Effector memory CD4-positive, alpha-beta T cell (primary cell): ENCODE measurements around the gene GRID2IP.
A peak's percentile ranks its signal among the peaks of the same experiment; 100 is the strongest.

Source experiments
- DNase-seq, 3 donors: peaks; one replicate each; pipeline ENCODE4 v3.0.0-alpha.2; 2020
- H3K27ac ChIP-seq: 2 replicates; pipeline ENCODE4 v1.7.0; 2013; ENCODE audit warnings: mild to moderate bottlenecking, low read length, moderate library complexity; ENCODE audit not compliant: insufficient read depth, poor library complexity, severe bottlenecking
- H3K27me3 ChIP-seq: replicated peaks from 2 replicates; pipeline ENCODE4 v1.7.0; 2013; ENCODE audit warnings: mild to moderate bottlenecking, low read length; ENCODE audit not compliant: insufficient read depth, control insufficient read depth, poor library complexity, severe bottlenecking
- H3K36me3 ChIP-seq: 2 replicates; pipeline ENCODE4 v1.7.0; 2013; ENCODE audit warnings: mild to moderate bottlenecking, low read length, moderate library complexity; ENCODE audit not compliant: control insufficient read depth, insufficient read depth
- H3K4me1 ChIP-seq: 2 replicates; pipeline ENCODE4 v1.7.0; 2013; ENCODE audit warnings: low read length, mild to moderate bottlenecking; ENCODE audit not compliant: control insufficient read depth, insufficient read depth, poor library complexity, severe bottlenecking
- H3K4me3 ChIP-seq: 2 replicates; pipeline ENCODE4 v1.7.0; 2013; ENCODE audit warnings: low read length, low read depth, mild to moderate bottlenecking; ENCODE audit not compliant: insufficient read depth, poor library complexity, severe bottlenecking
- H3K9me3 ChIP-seq: 2 replicates; pipeline ENCODE4 v1.7.0; 2013; ENCODE audit warnings: mild to moderate bottlenecking, low read length, moderate library complexity; ENCODE audit not compliant: control insufficient read depth

The GRID2IP gene

GRCh38 chr7:6536262-6537260, 14.7 kb downstream of the GRID2IP start:
- Histone ChIP-seq H3K9me3 (no peaks in the 10 kb centered on the region), H3K36me3 (no peaks in the 10 kb centered on the region), H3K27me3 (peaks cover 4% of the 10 kb centered on the region), H3K4me3 (no peak overlapping the region), H3K27ac (no peak overlapping the region), H3K4me1 (peaks cover 3% of the 10 kb centered on the region)
- no peak for DNase-seq

GRCh38 chr7:6533893-6534495, 17.3 kb downstream of the GRID2IP start:
- H3K4me3 ChIP-seq: no peak overlapping the region
- no peaks in the 10 kb centered on the region for H3K36me3 ChIP-seq
- peaks cover 3% of the 10 kb centered on the region for H3K4me1 ChIP-seq
- H3K27me3 ChIP-seq: peaks cover 11% of the 10 kb centered on the region
- H3K9me3 ChIP-seq: no peaks in the 10 kb centered on the region
- no peak overlapping the region for H3K27ac ChIP-seq
- no peak for DNase-seq

GRCh38 chr7:6532516-6532915, 18.7 kb downstream of the GRID2IP start:
- Histone ChIP-seq H3K4me1 (peaks cover 3% of the 10 kb centered on the region), H3K9me3 (no peaks in the 10 kb centered on the region), H3K36me3 (no peaks in the 10 kb centered on the region), H3K27me3 (peaks cover 11% of the 10 kb centered on the region), H3K27ac (no peak overlapping the region), H3K4me3 (no peak overlapping the region)
- no peak for DNase-seq

DNA sequence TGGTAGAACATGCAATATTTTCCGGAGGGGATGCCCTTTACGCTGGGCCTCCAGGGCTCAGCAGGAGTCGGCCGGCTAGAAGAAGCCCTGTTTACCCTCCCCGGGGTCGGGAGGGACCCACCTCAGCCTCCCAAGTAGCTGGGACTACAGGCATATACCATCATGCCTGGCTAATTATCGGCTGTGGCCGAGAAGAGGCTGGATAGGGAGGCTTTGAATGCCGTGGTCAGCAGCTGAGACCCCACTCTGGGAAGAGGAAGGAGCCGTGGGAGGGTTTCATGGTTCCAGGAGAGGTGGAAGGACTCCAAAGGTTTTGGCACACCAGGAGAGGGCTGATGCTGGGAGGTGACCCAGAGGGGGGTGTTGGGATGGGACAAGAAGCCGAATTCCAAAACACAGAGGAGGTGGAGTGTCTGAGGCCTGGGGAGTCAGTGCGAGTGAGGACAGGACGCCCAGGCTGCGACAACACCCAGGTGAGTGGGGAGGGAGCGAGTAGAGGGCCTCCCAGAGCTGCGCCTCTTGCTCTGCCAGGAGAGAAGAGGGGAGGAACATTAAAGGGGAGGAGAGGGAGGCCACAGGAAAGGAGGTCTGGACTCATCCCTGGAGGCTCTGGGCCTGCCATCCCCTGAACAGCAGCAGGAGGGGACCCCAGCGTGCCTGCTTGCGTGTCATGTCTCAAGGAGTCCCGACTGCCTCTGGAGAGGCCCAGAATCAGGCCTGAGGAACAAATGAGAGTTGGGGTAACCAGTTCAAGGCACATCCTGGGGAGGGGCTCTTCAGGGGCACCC, 19.6 kb downstream of the GRID2IP start:
- peaks cover 10% of the 10 kb centered on the region for H3K27me3 ChIP-seq
- peak overlapping the region; percentile 53 for H3K4me3 ChIP-seq
- H3K4me1 ChIP-seq: peaks cover 7% of the 10 kb centered on the region
- DNase-seq: no peak
- H3K27ac ChIP-seq: no peak overlapping the region
- H3K9me3 ChIP-seq: no peaks in the 10 kb centered on the region
- H3K36me3 ChIP-seq: no peaks in the 10 kb centered on the region

GRCh38 chr7:6530626-6531491, 20.4 kb downstream of the GRID2IP start:
- no peak overlapping the region for H3K27ac ChIP-seq

GRCh38 chr7:6529643-6530042, 21.6 kb downstream of the GRID2IP start:
- no peak overlapping the region for H3K27ac ChIP-seq

More at GRCh38 chr7:6530626-6531491, 20.4 kb downstream of the GRID2IP start:
- Histone ChIP-seq H3K9me3 (no peaks in the 10 kb centered on the region), H3K4me3 (peak overlapping the region; percentile 53), H3K27me3 (peaks cover 14% of the 10 kb centered on the region), H3K36me3 (no peaks in the 10 kb centered on the region), H3K4me1 (peaks cover 5% of the 10 kb centered on the region)
- DNase-seq: peak; percentile 13 to 35 (median 32)

DNA sequence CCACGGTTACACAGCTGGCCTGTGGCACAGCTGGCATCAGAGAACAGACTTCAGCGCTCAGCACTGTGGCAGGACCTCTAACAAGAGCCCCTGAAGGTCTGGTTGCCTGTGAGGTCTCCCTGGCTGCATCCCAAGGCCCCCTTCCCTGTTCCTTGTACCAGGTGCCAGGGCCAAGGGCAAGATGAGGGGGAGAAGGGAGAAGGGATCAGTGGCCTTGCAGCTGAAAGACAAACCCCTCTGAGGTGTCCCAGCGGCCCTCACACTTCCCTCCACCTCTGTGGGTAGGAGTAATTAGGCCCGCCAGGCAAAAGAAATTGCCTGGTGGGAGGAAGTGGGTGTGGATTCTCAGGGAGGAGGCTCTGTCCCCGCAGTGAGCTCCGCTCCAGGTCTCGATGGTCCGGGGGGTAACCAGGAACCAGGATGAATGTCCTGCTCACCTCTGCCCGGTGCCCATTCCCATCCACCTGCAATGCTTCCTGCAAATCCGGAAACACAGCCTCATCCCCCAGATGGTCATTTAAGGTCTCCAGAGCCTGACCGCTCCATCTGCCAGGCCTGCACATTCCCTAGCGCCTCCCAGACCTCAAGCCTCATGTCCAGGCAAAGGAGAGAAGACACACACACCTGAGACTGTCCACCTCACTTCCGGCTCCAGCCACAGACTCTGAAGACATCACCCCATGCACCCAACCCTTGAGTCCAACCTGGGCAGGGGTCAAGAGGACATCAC, 22.7 kb downstream of the GRID2IP start:
- Histone ChIP-seq H3K4me3 (no peak overlapping the region), H3K4me1 (peaks cover 5% of the 10 kb centered on the region), H3K27ac (no peak overlapping the region), H3K27me3 (peaks cover 17% of the 10 kb centered on the region), H3K9me3 (no peaks in the 10 kb centered on the region), H3K36me3 (no peaks in the 10 kb centered on the region)
- DNase-seq: no peak

More at GRCh38 chr7:6529643-6530042, 21.6 kb downstream of the GRID2IP start:
- H3K9me3 ChIP-seq: no peaks in the 10 kb centered on the region
- no peak overlapping the region for H3K4me3 ChIP-seq
- no peaks in the 10 kb centered on the region for H3K36me3 ChIP-seq
- H3K4me1 ChIP-seq: peaks cover 5% of the 10 kb centered on the region
- DNase-seq: no peak
- peaks cover 17% of the 10 kb centered on the region for H3K27me3 ChIP-seq

DNA sequence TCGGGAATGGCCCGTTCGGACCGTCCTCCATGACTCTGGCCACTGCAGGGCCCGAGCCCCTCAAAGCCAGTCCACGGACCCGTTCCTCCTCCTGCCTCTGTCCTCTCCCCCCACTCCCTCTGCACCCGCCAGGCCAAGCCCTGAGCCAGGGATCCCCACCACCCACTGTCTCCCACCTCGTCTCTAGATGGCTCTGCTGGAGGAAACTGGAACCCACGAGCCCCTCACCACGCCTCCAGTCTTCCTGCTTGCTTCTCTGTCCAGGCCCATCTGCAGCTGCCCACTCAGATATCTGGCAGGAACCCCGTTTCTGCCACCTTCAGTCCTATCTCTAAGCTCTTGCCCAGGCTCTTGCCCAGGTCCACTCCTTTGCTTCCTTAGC, 24.3 kb downstream of the GRID2IP start:
- no peak for DNase-seq
- peak overlapping the region; percentile 44 for H3K4me3 ChIP-seq
- H3K27ac ChIP-seq: no peak overlapping the region
- no peaks in the 10 kb centered on the region for H3K9me3 ChIP-seq
- H3K4me1 ChIP-seq: peaks cover 5% of the 10 kb centered on the region
- H3K27me3 ChIP-seq: peaks cover 17% of the 10 kb centered on the region
- no peaks in the 10 kb centered on the region for H3K36me3 ChIP-seq
